K562 (cell line): Measurements from ENCODE around the gene CD37. TPM values are rescaled to one million over a fixed set of nuclear protein-coding genes. Genes with fewer than 3 reads are reported as not detected.

ENCODE experiments used
- HNRNPUL1 ChIP-seq: fragments of 200-400 bp; formaldehyde crosslinking; IDR thresholded peaks from 2 replicates; pipeline ENCODE4 v1.6.1; 2017; ENCODE audit warnings: low read length
- HSF4 ChIP-seq: fragments of 250-450 bp; sonication (Bioruptor Pico); IDR thresholded peaks from 2 replicates; pipeline ENCODE4 v2.1.2; 2022; ENCODE audit warnings: mild to moderate bottlenecking, moderate library complexity, borderline replicate concordance
- REST ChIP-seq, 2 experiments: fragments of 450-650 bp; formaldehyde crosslinking in 1 of 2; IDR thresholded peaks; 2 replicates each; pipeline versions ENCODE4 v1.4.0 to v1.6.1; 2014 to 2020; ENCODE audit warnings: mild to moderate bottlenecking in 2 of 2, borderline replicate concordance in 1 of 2, low read depth in 1 of 2
- RFX7 ChIP-seq: fragments of 250-450 bp; sonication (Bioruptor Pico); IDR thresholded peaks from 2 replicates; pipeline ENCODE4 v1.5.1; 2021; ENCODE audit warnings: mild to moderate bottlenecking
- RNF2 ChIP-seq: sonication (generic); IDR thresholded peaks from 2 replicates; pipeline ENCODE4 v1.6.1; 2016
- THRAP3 ChIP-seq: fragments of 450-650 bp; IDR thresholded peaks from 2 replicates; pipeline ENCODE4 v1.6.1; 2016; ENCODE audit warnings: mild to moderate bottlenecking, inconsistent platforms, borderline replicate concordance
- ZNF274 ChIP-seq: IDR thresholded peaks from 2 replicates; pipeline ENCODE4 v1.6.1; 2011; ENCODE audit warnings: low read depth, mild to moderate bottlenecking, low read length, moderate library complexity, borderline replicate concordance
- ZNF277 ChIP-seq: fragments of 250-450 bp; sonication (Bioruptor Pico); IDR thresholded peaks from 2 replicates; pipeline ENCODE4 v1.8.0; 2022; ENCODE audit warnings: inconsistent platforms, mild to moderate bottlenecking, moderate library complexity, borderline replicate concordance
- polyA plus RNA-seq, 8 experiments: library from polyadenylated mRNA; depleted of rRNA in 4 of 8; stranded (reverse) in 5 of 8; unstranded in 3 of 8; fragments of >200 nt; fragmentation: Nextera tagmentation in 2 of 8; fragmentation: Illumina TruSeq in 1 of 8; extraction: Ambion mirVana in 2 of 8; extraction: Trizol in 1 of 8; gene quantifications; 2 replicates each; pipeline versions ENCODE4 v1.2.1 to v1.2.3, GENCODE V29; 2011 to 2014; ENCODE audit warnings: inconsistent platforms in 1 of 8, missing spikeins in 1 of 8
- total RNA-seq, 7 experiments: library from RNA; depleted of rRNA in 6 of 7; stranded (reverse); fragments of >200 nt in 6 of 7; fragmentation: Illumina TruSeq in 2 of 7; extraction: Trizol in 2 of 7; gene quantifications; 2 replicates each; pipeline versions ENCODE4 v1.2.1 to v1.2.3, GENCODE V29; 2011 to 2021; ENCODE audit warnings: low replicate concordance in 1 of 7
- TF ChIP-seq, protein P1 (sequence below), 2 experiments: IDR thresholded peaks in 1 of 2; conservative IDR thresholded peaks in 1 of 2; 2 replicates each; pipeline ENCODE4 v1.6.1; 2016; ENCODE audit warnings: low read depth in 2 of 2, mild to moderate bottlenecking in 1 of 2, missing compliant biosample characterization in 1 of 2, missing genetic modification characterization in 1 of 2, moderate library complexity in 1 of 2

CD37 gene
- total and polyA plus RNA-seq, 9 of the 15 experiments (the other 6 are each of a cell fraction or from before 2014, with no cell fraction given): 2.5 to 19.0 (median 7.4) TPM

GRCh38 chr19:49363268-49364082, 28.3 kb downstream of the CD37 start, which contains the start of gene DKKL1 (continued):
- TF ChIP-seq, protein P1, sequence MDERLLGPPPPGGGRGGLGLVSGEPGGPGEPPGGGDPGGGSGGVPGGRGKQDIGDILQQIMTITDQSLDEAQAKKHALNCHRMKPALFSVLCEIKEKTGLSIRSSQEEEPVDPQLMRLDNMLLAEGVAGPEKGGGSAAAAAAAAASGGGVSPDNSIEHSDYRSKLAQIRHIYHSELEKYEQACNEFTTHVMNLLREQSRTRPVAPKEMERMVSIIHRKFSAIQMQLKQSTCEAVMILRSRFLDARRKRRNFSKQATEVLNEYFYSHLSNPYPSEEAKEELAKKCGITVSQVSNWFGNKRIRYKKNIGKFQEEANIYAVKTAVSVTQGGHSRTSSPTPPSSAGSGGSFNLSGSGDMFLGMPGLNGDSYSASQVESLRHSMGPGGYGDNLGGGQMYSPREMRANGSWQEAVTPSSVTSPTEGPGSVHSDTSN (CRISPR knock-in tag; IDR thresholded peaks at IDR 0.05; ENCODE audit: low read depth): no peak
- TF ChIP-seq, protein P1 (tag; conservative IDR thresholded peaks at IDR 0.05; ENCODE audit: low read depth): 0 out of 2 replicates have a peak, but pooled peaks have one; percentile 18
- TF ChIP-seq REST (IDR thresholded peaks at IDR 0.05; ENCODE audit: borderline replicate concordance) (peak; percentile 8; the same call in 1 of the 2 replicates), REST (CRISPR knock-in tag; IDR thresholded peaks at IDR 0.05; ENCODE audit: low read depth) (no peak), THRAP3 (no peak), HNRNPUL1 (no peak), ZNF277 (CRISPR knock-in tag) (no peak), ZNF274 (no peak), RNF2 (peak; percentile 60; the same call in 1 of the 2 replicates), HSF4 (CRISPR knock-in tag) (no peak), RFX7 (no peak)
